DND-41 (cell line): ENCODE results near the gene TNIK.

ENCODE experiments used
- CTCF ChIP-seq: IDR thresholded peaks from 2 replicates; pipeline ENCODE4 v1.5.1; 2012; ENCODE audit warnings: borderline replicate concordance, low read length, moderate library complexity, mild to moderate bottlenecking; ENCODE audit not compliant: poor library complexity, severe bottlenecking; ENCODE audit errors: extremely low read depth
- EZH2 ChIP-seq: IDR thresholded peaks from 3 replicates; pipeline ENCODE4 v1.6.1; 2012; ENCODE audit warnings: borderline replicate concordance, low read depth, mild to moderate bottlenecking, moderate library complexity, low read length, inconsistent platforms; ENCODE audit not compliant: severe bottlenecking

GRCh38 chr3:171088964-171089754 lies 371.0 kb downstream of the TNIK start:
- TF ChIP-seq CTCF (no peak), EZH2 (no peak)
